Stimulated activated CD4-positive, alpha-beta T cell treated with anti-CD3 and anti-CD28 coated beads, Interleukin-15, amount 100 ng/mL, for 1 hour (primary cell): ENCODE measurements around the gene AMIGO2.

Source experiments
- DNase-seq, 2 donors: peaks; one replicate each; pipeline ENCODE4 v3.0.0-alpha.2; 2020; ENCODE audit warnings: low read depth in 1 of 2, low spot score in 1 of 2

The AMIGO2 gene

GRCh38 chr12:47099610-47100009, 19.9 kb upstream of the AMIGO2 start:
- no peak for DNase-seq

GRCh38 chr12:47098099-47098498, 18.3 kb upstream of the AMIGO2 start:
- no peak for DNase-seq

- no peak for DNase-seq
Observed at GRCh38 chr12:47097276-47097896, 17.6 kb upstream of the AMIGO2 start.

GRCh38 chr12:47095446-47096236, 15.9 kb upstream of the AMIGO2 start:
- no peak for DNase-seq

- DNase-seq = no peak
Observed at GRCh38 chr12:47094804-47095203, 15.0 kb upstream of the AMIGO2 start.

GRCh38 chr12:47091009-47091408, 11.2 kb upstream of the AMIGO2 start:
- DNase-seq = no peak

- no peak for DNase-seq
Observed at GRCh38 chr12:47088021-47088944, 8.5 kb upstream of the AMIGO2 start.

GRCh38 chr12:47087088-47087688, 7.4 kb upstream of the AMIGO2 start:
- DNase-seq = no peak

GRCh38 chr12:47085815-47086252, 6.1 kb upstream of the AMIGO2 start:
- no peak for DNase-seq

GRCh38 chr12:47084172-47084571, 4.4 kb upstream of the AMIGO2 start:
- no peak for DNase-seq

- DNase-seq = no peak
Observed at GRCh38 chr12:47082796-47083621, 3.2 kb upstream of the AMIGO2 start.

- no peak for DNase-seq
Observed at GRCh38 chr12:47082283-47082682, 2.5 kb upstream of the AMIGO2 start.

- peak in 1 of 2 donors; percentile 27 for DNase-seq
Observed at GRCh38 chr12:47080725-47081502, 1.2 kb upstream of the AMIGO2 start.

GRCh38 chr12:47079981-47080724, 394 bp upstream of the AMIGO2 start:
- peak in 1 of 2 donors; percentile 40 for DNase-seq

GRCh38 chr12:47078733-47079467, 859 bp downstream of the AMIGO2 start:
- peak in 1 of 2 donors; percentile 29 for DNase-seq

GRCh38 chr12:47078086-47078395, 1.7 kb downstream of the AMIGO2 start:
- DNase-seq = no peak

- DNase-seq = no peak
Observed at GRCh38 chr12:47077206-47078085, 2.3 kb downstream of the AMIGO2 start.
